Activated CD8-positive, alpha-beta memory T cell treated with anti-CD3 and anti-CD28 coated beads, Interleukin-2, amount 50 U/mL, for 24 hours (primary cell): ENCODE measurements around the gene LAGE3.
"Not testable (repeated sequence)": the region's sequence is repeated elsewhere in the genome, so short reads cannot be mapped to it uniquely, and the experiment has no call there.

Source experiments
- DNase-seq: peaks from one replicate; pipeline ENCODE4 v3.0.0-alpha.2; 2020; ENCODE audit errors: extremely low read depth

The LAGE3 gene

GRCh38 chrX:154502098-154502497, 23.0 kb upstream of the LAGE3 start:
- DNase-seq = no peak

- not testable (repeated sequence) for DNase-seq
Observed at GRCh38 chrX:154501423-154501822, 22.3 kb upstream of the LAGE3 start.

GRCh38 chrX:154496591-154497137, 17.6 kb upstream of the LAGE3 start:
- not testable (repeated sequence) for DNase-seq

DNA sequence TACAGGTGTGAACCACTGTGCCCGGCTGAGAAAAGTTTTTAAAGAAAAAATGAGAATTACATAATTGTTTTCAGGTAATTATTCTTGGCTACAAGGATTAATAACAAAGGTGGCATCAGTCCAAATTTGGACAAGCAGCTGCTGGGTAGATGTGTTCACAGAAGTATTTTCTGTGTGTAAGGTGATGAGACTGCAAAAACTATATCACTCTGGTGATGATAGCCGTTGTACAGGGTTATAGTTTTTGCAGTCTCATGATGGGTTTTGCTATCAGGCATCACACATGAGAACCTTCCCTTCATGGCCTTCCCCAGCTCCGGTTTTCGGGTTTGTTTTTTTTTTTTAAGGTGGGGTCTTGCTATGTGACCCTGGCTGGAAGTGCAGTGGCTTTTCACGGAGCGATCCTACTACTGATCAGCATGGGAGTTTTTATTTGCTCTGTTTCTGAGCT, 16.4 kb upstream of the LAGE3 start:
- DNase-seq = no peak

DNA sequence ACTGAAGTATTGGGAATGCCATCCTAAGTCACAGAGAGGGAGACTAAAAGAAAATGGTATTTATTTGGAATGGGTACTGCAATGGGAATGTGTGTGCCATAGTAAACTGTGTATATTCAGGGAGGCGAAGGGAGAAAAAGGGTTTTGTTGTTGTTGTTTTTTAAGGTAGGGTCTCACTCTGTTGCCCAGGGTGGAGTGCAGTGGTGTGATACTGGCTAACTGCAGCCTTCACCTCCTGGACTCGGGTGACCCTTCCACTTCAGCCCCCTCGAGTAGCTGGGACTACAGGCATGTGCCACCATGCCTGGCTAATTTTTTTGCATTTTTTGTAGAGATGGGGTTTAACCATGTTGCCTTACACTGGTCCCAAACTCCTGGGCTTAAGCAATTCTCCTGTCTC, 15.6 kb upstream of the LAGE3 start:
- DNase-seq = no peak

GRCh38 chrX:154490414-154491083, 11.5 kb upstream of the LAGE3 start, which contains the start of gene SLC10A3:
Gene SLC10A3, minus strand, starts transcription at chrX:154490629. Its CDS starts 1,689 bp downstream, at chrX:154488940.
- peak; percentile 69 for DNase-seq

GRCh38 chrX:154490021-154490413, 10.9 kb upstream of the LAGE3 start:
- no peak for DNase-seq

DNA sequence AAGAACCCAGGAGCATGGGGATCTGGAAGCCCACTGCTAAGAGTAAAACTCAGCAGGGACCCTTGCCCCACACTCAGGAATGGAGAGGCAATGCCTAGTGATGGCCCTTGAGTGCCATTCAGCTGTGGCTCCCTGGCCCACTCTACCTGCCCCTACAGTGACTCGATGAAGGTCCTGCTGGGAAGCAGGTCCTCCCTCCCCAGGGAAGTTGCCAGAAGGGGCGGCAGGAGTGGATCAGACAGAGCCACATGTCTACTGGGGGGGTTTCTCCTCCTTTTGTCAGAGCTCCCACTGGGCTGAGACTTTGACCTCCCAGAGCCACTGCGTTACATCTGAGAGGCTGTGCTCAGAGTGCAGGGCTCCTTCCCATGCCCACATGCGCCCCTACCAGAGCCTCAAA, 10.1 kb upstream of the LAGE3 start:
- no peak for DNase-seq

- DNase-seq = no peak
Observed at GRCh38 chrX:154488336-154489075, 9.4 kb upstream of the LAGE3 start.

DNA sequence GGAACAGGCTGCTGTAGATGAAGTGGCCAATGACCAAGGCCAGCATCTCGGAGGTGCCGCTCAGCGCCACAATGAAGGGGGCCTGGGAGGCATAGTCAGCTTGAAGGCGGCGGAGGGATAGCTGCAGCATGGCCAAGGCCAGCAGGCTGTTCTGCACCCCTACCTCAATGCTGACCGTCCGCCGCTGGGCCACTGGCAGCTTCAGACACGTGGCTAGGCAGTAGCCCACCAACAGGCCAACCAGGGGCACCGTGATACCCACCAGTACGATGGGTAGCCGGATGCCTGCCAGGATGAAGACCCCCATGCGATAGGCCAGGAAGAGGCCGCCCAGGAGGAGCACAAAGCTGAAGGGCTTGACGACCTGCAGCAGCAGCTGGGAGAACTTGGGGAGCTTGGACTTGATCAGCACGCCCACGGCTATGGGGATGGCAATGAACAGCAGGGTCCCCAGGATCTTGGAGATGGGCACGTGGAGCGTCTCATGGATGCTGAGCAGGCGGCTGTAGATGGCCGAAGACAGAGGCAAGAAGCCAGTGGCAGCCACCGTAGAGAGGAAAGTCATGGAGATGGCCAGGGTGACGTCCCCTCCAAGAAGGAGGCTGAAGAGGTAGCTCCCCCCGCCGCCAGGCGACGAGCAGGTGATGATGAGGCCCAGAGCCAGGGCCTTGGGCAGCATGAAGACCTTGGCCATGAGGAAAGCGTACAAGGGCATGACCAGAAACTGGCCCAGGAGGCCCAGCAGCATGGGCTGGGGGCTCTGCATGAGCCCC, 8.6 kb upstream of the LAGE3 start:
- DNase-seq = no peak

GRCh38 chrX:154486396-154487207, 7.5 kb upstream of the LAGE3 start, which contains the start of gene UBL4A:
Gene UBL4A, minus strand, starts transcription at chrX:154486615. Its CDS starts 31 bp downstream, at chrX:154486584.
- no peak for DNase-seq

DNA sequence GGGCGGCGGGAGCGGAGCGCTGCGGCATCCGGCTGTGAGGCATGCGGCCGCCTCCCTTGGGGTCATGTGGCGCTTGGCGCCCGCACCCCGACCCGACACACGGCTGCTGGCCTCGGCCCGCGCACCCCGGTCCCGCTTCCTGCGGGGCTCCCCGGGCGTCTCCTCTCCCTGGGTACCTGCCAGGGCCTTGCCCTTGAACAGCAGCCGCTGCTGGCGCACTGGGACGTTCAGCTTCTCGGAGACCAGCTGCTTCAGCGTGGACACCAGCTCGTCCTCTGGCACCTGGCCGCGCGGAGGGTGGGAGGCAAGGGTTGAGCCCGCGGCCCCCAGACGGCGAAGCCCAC, 6.9 kb upstream of the LAGE3 start:
- DNase-seq = no peak

DNA sequence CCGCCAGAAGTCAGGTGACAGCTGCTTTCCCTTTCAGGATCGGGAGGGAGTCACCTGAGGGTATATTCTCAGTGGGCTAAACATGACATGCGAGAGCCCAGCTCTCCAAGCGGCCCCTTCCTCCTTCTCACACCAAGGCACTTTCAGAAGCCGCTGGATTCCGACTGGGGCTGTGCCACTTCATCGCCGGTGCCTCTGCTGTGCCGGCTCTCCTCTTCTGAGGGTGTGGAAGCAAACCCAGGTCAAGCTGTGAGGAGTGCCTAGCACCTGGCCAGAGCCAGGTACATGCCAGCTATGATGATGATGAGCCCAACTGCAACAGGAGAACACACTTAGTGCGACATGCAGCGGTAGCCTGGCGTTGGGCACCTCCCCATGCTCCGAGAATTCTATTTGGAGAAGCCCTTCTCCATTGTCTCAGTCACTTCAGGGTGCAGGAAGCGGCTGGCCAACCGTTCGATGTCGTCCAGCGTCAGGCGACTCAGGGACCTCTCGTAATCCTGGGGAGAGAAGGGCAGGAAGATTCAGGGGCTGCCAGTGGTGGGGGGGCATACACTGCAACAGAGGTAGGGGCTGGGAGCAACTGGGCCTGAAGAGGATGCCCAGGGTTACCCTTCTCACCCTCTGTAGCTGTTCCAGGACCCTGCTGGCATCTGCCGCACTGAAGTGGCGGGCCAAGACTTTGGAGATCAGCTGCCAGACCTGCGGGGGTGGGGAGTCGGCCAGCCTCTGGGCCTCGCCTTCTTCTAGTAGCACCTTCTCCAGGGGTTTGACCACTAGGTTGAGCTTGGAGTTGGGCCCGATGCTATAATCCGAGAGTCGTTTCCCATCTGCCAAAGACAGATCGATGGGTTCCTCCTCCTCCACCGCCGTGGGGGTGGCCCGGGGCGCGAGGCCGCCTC, 6.3 kb upstream of the LAGE3 start:
- no peak for DNase-seq

- no peak for DNase-seq
Observed at GRCh38 chrX:154484255-154485149, 5.4 kb upstream of the LAGE3 start.

DNA sequence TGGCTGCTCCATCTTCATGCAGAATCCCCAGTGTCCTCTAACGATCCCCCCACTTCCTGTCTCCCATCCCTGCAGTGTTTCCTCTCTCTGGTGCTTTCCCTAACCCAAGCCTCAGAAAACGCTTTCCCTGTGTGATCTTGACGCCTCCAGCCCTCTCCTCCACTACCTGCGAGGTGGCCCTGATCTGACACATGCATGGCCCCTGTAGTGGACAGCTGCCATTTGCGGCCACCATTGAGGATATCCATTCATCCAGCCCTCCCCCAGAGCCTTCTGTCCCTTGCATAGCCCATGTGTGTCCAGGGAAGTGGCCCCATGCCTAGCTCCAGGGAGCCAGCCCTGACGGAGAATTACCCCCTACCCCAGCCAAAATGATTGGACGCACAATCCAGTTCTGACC, 4.2 kb upstream of the LAGE3 start:
- no peak for DNase-seq

- no peak for DNase-seq
Observed at GRCh38 chrX:154482786-154483185, 3.7 kb upstream of the LAGE3 start.

DNA sequence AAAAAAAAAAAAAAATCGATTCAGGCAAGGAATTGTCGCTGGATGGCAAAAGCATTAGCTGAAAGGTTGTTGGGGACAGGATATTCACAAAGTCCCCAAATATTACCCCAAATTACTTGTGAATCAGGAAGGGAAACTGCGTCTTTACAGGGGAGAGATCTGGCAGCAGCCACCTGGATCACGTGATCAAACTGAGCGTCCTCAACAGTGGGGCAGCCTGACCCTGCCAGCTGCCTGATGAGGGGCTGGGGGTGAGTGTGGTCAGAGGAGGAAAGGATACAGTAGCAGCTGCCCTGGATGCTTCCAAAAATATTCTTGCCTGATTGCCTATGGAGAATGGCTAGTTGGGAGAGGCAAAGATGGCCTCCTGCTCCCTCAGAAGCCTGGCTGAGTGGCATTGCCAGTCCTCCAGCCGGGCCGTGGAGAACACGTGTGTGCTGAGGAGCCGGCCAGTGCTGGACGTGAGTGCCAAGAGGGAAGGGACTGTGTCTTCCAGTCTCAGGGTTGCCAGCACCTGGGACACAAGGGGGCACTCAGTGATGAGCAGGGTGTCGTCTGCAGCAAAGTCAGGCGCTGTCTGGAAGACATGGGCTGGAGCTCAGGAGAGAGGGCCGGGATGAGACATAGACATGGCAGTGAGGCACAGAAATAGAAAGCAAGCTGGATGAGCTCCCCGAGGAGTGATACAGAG, 3.0 kb upstream of the LAGE3 start:
- DNase-seq = no peak

DNA sequence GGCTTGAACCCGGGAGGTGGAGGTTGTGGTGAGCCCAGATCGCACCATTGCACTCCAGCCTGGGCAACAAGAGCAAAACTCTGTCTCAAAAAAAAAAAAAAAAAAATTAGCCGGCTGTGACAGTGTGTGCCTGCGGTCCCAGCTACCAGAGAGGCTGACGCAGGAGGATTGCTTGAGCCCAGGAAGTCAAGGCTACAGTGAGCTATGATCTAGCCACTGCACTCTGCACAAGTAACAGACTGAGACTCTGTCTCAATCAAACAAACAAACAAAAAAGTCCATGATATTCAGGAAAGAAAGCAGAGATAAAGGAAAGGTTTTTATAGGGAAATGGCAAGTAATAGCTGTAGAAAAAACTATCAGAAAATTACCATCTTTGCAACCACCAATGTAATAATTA, 2.1 kb upstream of the LAGE3 start:
- DNase-seq = no peak
